ENCODE measurements around the gene CFAP299. TPM values are rescaled to one million over a fixed set of nuclear protein-coding genes. Genes with fewer than 3 reads are reported as not detected.
"Not testable (repeated sequence)": the region's sequence is repeated elsewhere in the genome, so short reads cannot be mapped to it uniquely, and the experiment has no call there.

CFAP299 gene
- polyA plus RNA-seq, 1 experiment, result 1.4 TPM

DNA sequence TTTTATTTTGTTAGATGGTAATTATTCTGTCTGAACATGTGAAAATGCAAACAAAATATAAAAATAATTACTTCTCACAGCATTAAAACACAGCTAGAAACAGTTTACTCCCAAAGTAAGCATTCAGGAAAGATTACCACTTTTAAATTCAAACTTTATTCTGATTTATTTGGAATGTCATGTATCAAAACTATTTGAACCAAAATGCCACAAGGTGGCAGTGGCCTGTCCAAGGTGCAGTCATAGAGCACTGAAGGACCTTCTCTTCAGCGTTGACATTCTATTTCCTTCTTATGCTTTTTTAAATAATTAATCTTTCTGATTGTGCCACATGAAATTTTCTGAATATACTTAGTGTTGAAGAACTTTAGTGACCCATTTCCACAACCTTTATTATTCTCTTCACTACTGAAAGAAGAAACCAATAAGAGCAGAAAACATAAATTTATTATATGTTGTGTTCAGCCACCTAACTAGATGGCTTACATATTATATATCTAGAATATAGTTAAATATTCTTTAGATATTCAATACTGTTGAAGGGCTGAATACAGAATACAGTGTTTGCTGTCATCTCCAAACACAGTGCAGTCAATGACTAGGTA is 283.6 kb downstream of the CFAP299 start:
- POLR2A ChIA-PET, result no interaction called here
- no peaks in the 10 kb centered on the region for H3K27me3 ChIP-seq (ENCODE audit: control insufficient read depth, insufficient read depth, low read length)
- H3K9me3 ChIP-seq (ENCODE audit: control insufficient read depth, insufficient read depth, low read length), result no peaks in the 10 kb centered on the region; the same call in 1 of the 2 replicates
- CTCF ChIA-PET, result no interaction called here
- no peak overlapping the region for H3K4me3 ChIP-seq (ENCODE audit: low read depth, low read length)
- TF ChIP-seq, protein P1, sequence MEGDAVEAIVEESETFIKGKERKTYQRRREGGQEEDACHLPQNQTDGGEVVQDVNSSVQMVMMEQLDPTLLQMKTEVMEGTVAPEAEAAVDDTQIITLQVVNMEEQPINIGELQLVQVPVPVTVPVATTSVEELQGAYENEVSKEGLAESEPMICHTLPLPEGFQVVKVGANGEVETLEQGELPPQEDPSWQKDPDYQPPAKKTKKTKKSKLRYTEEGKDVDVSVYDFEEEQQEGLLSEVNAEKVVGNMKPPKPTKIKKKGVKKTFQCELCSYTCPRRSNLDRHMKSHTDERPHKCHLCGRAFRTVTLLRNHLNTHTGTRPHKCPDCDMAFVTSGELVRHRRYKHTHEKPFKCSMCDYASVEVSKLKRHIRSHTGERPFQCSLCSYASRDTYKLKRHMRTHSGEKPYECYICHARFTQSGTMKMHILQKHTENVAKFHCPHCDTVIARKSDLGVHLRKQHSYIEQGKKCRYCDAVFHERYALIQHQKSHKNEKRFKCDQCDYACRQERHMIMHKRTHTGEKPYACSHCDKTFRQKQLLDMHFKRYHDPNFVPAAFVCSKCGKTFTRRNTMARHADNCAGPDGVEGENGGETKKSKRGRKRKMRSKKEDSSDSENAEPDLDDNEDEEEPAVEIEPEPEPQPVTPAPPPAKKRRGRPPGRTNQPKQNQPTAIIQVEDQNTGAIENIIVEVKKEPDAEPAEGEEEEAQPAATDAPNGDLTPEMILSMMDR (IDR thresholded peaks at IDR 0.05; ENCODE audit: low read depth, low read length), result no peak
- H3K27ac ChIP-seq (ENCODE audit: low read depth, low read length), result no peak overlapping the region
- no peak for DNase-seq (ENCODE audit: low read depth, low spot score)

DNA sequence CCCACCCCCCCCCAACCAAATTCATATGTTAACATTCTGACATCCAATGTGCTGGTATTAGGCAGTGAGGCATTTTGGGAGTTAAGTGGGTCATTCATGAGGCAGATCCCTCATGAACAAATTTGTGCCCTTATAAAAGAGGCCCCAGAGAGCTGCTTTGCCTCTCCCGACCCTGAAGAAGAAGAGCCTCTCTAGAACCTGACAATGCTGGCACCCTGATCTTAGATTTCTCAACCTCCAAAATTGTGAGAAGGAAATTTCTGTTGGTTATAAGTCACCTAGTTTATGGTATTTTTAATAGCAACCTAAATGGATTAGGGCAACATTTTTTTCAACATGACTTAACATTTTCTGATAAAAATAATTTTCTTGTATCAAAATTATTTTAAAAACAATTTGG is 296.3 kb downstream of the CFAP299 start:
- TF ChIP-seq, protein P1 (IDR thresholded peaks at IDR 0.05; ENCODE audit: low read depth, low read length), result no peak
- no peaks in the 10 kb centered on the region for H3K27me3 ChIP-seq (ENCODE audit: control insufficient read depth, insufficient read depth, low read length)
- DNase-seq (ENCODE audit: low read depth, low spot score), result no peak
- H3K4me3 ChIP-seq (ENCODE audit: low read depth, low read length), result no peak overlapping the region
- ChIA-PET CTCF (no interaction called here), POLR2A (no interaction called here)
- no peaks in the 10 kb centered on the region for H3K9me3 ChIP-seq (ENCODE audit: control insufficient read depth, insufficient read depth, low read length)
- H3K27ac ChIP-seq (ENCODE audit: low read depth, low read length), result no peak overlapping the region

DNA sequence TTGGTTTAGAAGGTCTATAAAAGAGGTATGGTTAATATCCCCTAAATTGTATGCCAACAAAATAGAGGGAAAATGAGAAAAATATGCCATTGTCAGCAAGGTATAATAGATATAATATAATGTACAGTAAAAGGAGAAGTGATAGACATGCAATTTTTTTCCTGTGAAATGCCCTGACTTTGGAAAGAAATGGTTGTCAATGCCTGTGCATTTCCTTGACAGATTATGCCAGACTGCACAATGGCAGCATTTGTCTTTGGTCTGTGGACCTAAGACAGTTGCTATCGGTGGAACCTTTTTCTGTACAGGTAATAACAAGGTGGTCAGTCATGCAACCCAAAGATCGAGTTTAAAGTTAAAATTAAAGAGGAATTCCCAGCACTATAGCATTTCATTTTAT is 301.7 kb downstream of the CFAP299 start:
- Histone ChIP-seq H3K9me3 (ENCODE audit: control insufficient read depth, insufficient read depth, low read length) (no peaks in the 10 kb centered on the region), H3K27me3 (ENCODE audit: control insufficient read depth, insufficient read depth, low read length) (no peaks in the 10 kb centered on the region), H3K4me3 (ENCODE audit: low read depth, low read length) (no peak overlapping the region), H3K27ac (ENCODE audit: low read depth, low read length) (no peak overlapping the region)
- DNase-seq (ENCODE audit: low read depth, low spot score), result no peak
- ChIA-PET POLR2A (no interaction called here), CTCF (no interaction called here)
- TF ChIP-seq, protein P1 (IDR thresholded peaks at IDR 0.05; ENCODE audit: low read depth, low read length), result no peak

DNA sequence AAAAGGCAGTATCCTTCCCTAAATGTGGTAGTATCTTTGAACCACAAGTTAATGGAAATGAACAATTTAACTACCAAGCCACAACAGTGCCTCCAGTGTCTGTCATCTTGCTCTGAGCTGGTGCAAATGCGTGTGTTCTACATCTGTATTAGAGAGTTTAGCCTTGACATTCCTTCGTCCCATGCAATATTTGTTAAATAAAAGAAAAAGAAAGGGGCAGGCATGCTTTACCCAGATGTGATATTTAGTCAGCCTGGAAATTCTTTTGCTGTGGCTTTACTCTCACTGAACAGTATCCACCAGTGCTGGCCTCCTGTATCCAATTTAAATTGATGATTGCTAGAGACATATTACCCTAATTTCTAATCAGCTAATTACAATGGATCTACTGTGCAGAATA is 310.5 kb downstream of the CFAP299 start:
- ChIA-PET CTCF (no interaction called here), POLR2A (no interaction called here)
- Histone ChIP-seq H3K27me3 (ENCODE audit: control insufficient read depth, insufficient read depth, low read length) (no peaks in the 10 kb centered on the region), H3K27ac (ENCODE audit: low read depth, low read length) (no peak overlapping the region), H3K4me3 (ENCODE audit: low read depth, low read length) (no peak overlapping the region), H3K9me3 (ENCODE audit: control insufficient read depth, insufficient read depth, low read length) (no peaks in the 10 kb centered on the region)
- TF ChIP-seq, protein P1 (IDR thresholded peaks at IDR 0.05; ENCODE audit: low read depth, low read length), result no peak
- DNase-seq (ENCODE audit: low read depth, low spot score), result no peak

DNA sequence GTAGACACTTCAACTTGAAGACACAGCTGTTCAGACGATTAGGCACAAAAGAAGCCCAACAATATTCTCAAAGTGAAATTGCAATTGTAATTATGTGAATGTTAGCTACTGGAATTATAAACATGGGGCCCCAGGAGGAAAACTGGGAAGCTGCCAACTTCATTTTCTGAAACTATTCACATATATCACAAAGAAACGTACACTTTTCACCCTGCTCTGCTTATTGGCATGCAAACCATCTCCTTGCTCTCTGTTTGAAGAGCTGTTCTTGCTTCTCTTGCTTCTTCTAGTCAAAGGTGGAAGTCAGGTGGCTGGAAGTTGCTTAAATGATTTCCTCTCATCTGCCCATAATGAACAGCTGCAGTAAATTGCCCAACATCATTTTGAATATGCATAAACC is 320.1 kb downstream of the CFAP299 start:
- ChIA-PET POLR2A (no interaction called here), CTCF (interaction anchor here (0.6 kb wide), 1 partner anchor 12 kb away, joined by 3 read pairs; no protein-coding TSS in a partner anchor)
- Histone ChIP-seq H3K27ac (ENCODE audit: low read depth, low read length) (no peak overlapping the region), H3K9me3 (ENCODE audit: control insufficient read depth, insufficient read depth, low read length) (no peaks in the 10 kb centered on the region), H3K27me3 (ENCODE audit: control insufficient read depth, insufficient read depth, low read length) (no peaks in the 10 kb centered on the region), H3K4me3 (ENCODE audit: low read depth, low read length) (no peak overlapping the region)
- no peak for DNase-seq (ENCODE audit: low read depth, low spot score)
- TF ChIP-seq, protein P1 (IDR thresholded peaks at IDR 0.05; ENCODE audit: low read depth, low read length), result no peak

DNA sequence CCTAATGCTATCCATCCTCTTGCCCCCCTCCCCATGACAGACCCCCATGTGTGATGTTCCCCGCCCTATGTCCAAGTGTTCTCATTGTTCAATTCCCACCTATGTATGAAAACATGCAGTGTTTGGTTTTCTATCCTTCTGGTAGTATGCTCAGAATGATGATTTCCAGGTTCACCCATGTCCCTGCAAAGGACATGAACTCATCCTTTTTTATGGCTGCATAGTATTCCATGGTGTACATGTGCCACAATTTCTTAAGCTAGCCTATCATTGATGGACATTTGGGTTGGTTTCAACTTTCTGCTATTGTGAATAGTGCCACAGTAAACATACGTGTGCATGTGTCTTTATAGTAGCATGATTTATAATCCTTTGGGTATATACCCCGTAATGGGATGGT is 334.6 kb downstream of the CFAP299 start:
- H3K27ac ChIP-seq (ENCODE audit: low read depth, low read length); CTCF ChIA-PET; POLR2A ChIA-PET; H3K9me3 ChIP-seq (ENCODE audit: control insufficient read depth, insufficient read depth, low read length); DNase-seq (ENCODE audit: low read depth, low spot score); H3K4me3 ChIP-seq (ENCODE audit: low read depth, low read length); H3K27me3 ChIP-seq (ENCODE audit: control insufficient read depth, insufficient read depth, low read length): not testable (repeated sequence)
